Measurements from ENCODE around the gene SEC22A.

GRCh38 chr3:123275691-123276090 lies 73.9 kb downstream of the SEC22A start:
- no peak for TF ChIP-seq BHLHE40 (IDR thresholded peaks at IDR 0.05; ENCODE audit: borderline replicate concordance)
- TF ChIP-seq CTBP1 (IDR thresholded peaks at IDR 0.05; ENCODE audit: borderline replicate concordance) = no peak
- TF ChIP-seq HDGF (IDR thresholded peaks at IDR 0.05; ENCODE audit: borderline replicate concordance) = no peak
- TF ChIP-seq FOXK2 (IDR thresholded peaks at IDR 0.05) = no peak
- no peak for TF ChIP-seq FOXM1 (IDR thresholded peaks at IDR 0.05; ENCODE audit: borderline replicate concordance)

Measured in HEK293T (cell line).